HL-60 (cell line): ENCODE data around the gene OR2T3.
"Not testable (repeated sequence)": the region's sequence is repeated elsewhere in the genome, so short reads cannot be mapped to it uniquely, and the experiment has no call there.

Experiments used
- GABPA ChIP-seq: IDR thresholded peaks from 2 replicates; pipeline ENCODE4 v1.6.1; 2012; ENCODE audit warnings: low read depth
- POLR2AphosphoS5 ChIP-seq: IDR thresholded peaks from 2 replicates; pipeline ENCODE4 v1.6.1; 2012; ENCODE audit warnings: low read depth
- TF ChIP-seq, protein P1 (sequence below): IDR thresholded peaks from one replicate; pipeline ENCODE4 v1.5.1; 2011; ENCODE audit warnings: low read length, control low read depth, inconsistent platforms; ENCODE audit not compliant: insufficient read depth
- TF ChIP-seq, protein P2 (sequence below): IDR thresholded peaks from 2 replicates; pipeline ENCODE4 v1.6.1; 2012; ENCODE audit warnings: low read depth; ENCODE audit not compliant: insufficient replicate concordance

DNA sequence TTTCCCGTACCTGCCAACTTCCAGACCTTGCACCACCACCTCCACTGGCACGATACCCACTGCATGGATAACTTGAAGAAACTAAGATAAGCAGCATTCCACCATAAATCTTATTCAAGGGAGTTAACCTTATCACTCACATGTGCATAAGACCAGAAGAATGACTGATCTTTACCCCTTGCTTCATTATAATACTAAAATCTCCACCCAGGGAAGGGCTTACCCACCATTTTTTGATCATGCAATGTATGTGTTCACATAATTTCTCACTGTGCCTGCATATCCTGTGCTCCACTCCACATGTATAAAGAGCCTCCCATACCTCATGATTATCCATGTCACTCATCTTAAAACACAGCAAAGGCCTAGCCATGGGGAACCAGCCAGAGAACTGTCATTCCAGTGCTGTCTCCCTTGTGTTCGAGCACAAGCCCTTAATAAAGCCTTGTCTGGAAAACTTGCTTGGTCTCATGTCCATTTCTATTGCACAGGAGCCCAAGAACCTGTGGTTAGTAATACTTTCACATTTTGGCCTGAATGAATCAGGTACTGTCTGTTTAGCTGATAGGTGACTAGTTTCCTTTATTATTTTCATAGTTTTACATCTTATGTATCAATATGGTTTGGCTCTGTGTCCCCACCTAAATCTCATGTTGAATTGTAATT lies 45.5 kb upstream of the OR2T3 start:
- TF ChIP-seq, protein P1, sequence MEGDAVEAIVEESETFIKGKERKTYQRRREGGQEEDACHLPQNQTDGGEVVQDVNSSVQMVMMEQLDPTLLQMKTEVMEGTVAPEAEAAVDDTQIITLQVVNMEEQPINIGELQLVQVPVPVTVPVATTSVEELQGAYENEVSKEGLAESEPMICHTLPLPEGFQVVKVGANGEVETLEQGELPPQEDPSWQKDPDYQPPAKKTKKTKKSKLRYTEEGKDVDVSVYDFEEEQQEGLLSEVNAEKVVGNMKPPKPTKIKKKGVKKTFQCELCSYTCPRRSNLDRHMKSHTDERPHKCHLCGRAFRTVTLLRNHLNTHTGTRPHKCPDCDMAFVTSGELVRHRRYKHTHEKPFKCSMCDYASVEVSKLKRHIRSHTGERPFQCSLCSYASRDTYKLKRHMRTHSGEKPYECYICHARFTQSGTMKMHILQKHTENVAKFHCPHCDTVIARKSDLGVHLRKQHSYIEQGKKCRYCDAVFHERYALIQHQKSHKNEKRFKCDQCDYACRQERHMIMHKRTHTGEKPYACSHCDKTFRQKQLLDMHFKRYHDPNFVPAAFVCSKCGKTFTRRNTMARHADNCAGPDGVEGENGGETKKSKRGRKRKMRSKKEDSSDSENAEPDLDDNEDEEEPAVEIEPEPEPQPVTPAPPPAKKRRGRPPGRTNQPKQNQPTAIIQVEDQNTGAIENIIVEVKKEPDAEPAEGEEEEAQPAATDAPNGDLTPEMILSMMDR = not testable (repeated sequence)
- TF ChIP-seq, protein P2, sequence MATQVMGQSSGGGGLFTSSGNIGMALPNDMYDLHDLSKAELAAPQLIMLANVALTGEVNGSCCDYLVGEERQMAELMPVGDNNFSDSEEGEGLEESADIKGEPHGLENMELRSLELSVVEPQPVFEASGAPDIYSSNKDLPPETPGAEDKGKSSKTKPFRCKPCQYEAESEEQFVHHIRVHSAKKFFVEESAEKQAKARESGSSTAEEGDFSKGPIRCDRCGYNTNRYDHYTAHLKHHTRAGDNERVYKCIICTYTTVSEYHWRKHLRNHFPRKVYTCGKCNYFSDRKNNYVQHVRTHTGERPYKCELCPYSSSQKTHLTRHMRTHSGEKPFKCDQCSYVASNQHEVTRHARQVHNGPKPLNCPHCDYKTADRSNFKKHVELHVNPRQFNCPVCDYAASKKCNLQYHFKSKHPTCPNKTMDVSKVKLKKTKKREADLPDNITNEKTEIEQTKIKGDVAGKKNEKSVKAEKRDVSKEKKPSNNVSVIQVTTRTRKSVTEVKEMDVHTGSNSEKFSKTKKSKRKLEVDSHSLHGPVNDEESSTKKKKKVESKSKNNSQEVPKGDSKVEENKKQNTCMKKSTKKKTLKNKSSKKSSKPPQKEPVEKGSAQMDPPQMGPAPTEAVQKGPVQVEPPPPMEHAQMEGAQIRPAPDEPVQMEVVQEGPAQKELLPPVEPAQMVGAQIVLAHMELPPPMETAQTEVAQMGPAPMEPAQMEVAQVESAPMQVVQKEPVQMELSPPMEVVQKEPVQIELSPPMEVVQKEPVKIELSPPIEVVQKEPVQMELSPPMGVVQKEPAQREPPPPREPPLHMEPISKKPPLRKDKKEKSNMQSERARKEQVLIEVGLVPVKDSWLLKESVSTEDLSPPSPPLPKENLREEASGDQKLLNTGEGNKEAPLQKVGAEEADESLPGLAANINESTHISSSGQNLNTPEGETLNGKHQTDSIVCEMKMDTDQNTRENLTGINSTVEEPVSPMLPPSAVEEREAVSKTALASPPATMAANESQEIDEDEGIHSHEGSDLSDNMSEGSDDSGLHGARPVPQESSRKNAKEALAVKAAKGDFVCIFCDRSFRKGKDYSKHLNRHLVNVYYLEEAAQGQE = not testable (repeated sequence)
- TF ChIP-seq POLR2AphosphoS5, GABPA: not testable (repeated sequence)
